Suppressor macrophage (primary cell): ENCODE measurements around the gene LZTS3.
"Not testable (repeated sequence)": the region's sequence is repeated elsewhere in the genome, so short reads cannot be mapped to it uniquely, and the experiment has no call there.

Experiments used
- DNase-seq, 4 experiments: peaks; one replicate each; pipeline ENCODE4 v3.0.0-alpha.2; 2020 to 2022

LZTS3 gene

GRCh38 chr20:3192226-3193015 is 19.1 kb upstream of the LZTS3 start:
- no peak for DNase-seq

GRCh38 chr20:3190681-3191111 is 17.3 kb upstream of the LZTS3 start:
- DNase-seq: no peak

- no peak for DNase-seq
These were observed 16.3 kb upstream of the LZTS3 start for GRCh38 chr20:3189561-3190131.

GRCh38 chr20:3188823-3189413 is 15.6 kb upstream of the LZTS3 start:
- no peak for DNase-seq

- DNase-seq: not testable (repeated sequence)
These were observed 14.5 kb upstream of the LZTS3 start for GRCh38 chr20:3187861-3188260.

- DNase-seq: no peak
These were observed 10.7 kb upstream of the LZTS3 start for GRCh38 chr20:3183896-3184612.

- not testable (repeated sequence) for DNase-seq
These were observed 9.1 kb upstream of the LZTS3 start for GRCh38 chr20:3182429-3182828.

- peak in 1 of 4 experiments; percentile 7 for DNase-seq
These were observed 7.9 kb upstream of the LZTS3 start for GRCh38 chr20:3181270-3181669.

- no peak for DNase-seq
These were observed 7.0 kb upstream of the LZTS3 start for GRCh38 chr20:3180319-3180718.

GRCh38 chr20:3177746-3178485 is 4.6 kb upstream of the LZTS3 start:
- peak in 3 of 4 experiments; percentile 38 to 51 (median 44) for DNase-seq

- DNase-seq: no peak
These were observed 1.9 kb upstream of the LZTS3 start for GRCh38 chr20:3175270-3175669.

- DNase-seq: peak in 1 of 4 experiments; percentile 9
These were observed 1.3 kb upstream of the LZTS3 start for GRCh38 chr20:3174442-3175261.

GRCh38 chr20:3173610-3174441 is 477 bp upstream of the LZTS3 start:
- DNase-seq: peak; percentile 83 to 96 (median 90)

- DNase-seq: no peak
These were observed 1.0 kb downstream of the LZTS3 start for GRCh38 chr20:3172126-3172932.

GRCh38 chr20:3171391-3172125 is 1.8 kb downstream of the LZTS3 start:
- DNase-seq: no peak

GRCh38 chr20:3168829-3169590 is 4.3 kb downstream of the LZTS3 start:
- DNase-seq: no peak

- DNase-seq: no peak
These were observed 5.1 kb downstream of the LZTS3 start for GRCh38 chr20:3168079-3168828.

GRCh38 chr20:3167738-3168078 is 5.6 kb downstream of the LZTS3 start:
- DNase-seq: no peak
